WTC11 (cell line): ENCODE data around the gene CLIP1. TPM values are rescaled to one million over a fixed set of nuclear protein-coding genes. Genes with fewer than 3 reads are reported as not detected.

Experiments used
- ATAC-seq: fragments of 200-7000 bp; cut with Tn5 transposase; 2 replicates; pipeline ENCODE4 v1.10.0; 2021; ENCODE audit warnings: mild to moderate bottlenecking, moderate library complexity
- CTCF ChIA-PET: fragments of 300-600 bp; sonication (Branson Sonifier 250); formaldehyde crosslinking; loops from one replicate; lab custom pipeline; 2021; ENCODE audit warnings: antibody characterized with exemption; lab: Charles Lee
- POLR2A ChIA-PET: fragments of 350-600 bp; sonication (Branson Sonifier 250); formaldehyde crosslinking; loops from one replicate; lab custom pipeline; 2021; ENCODE audit warnings: antibody characterized with exemption; lab: Charles Lee
- DNase-seq: peaks from one replicate; pipeline ENCODE4 v3.0.0; 2021; ENCODE audit warnings: low spot score
- H3K27ac Mint-ChIP-seq: 2 replicates; pipeline ENCODE4 v1.8.0; 2021; ENCODE audit warnings: mixed read lengths
- H3K27me3 Mint-ChIP-seq: 2 replicates; pipeline ENCODE4 v1.8.0; 2021; ENCODE audit warnings: low read depth, mild to moderate bottlenecking, moderate library complexity, mixed read lengths
- H3K36me3 Mint-ChIP-seq: 2 replicates; pipeline ENCODE4 v1.8.0; 2021; ENCODE audit warnings: mixed read lengths
- H3K4me1 Mint-ChIP-seq: 2 replicates; pipeline ENCODE4 v1.8.0; 2022; ENCODE audit warnings: mixed read lengths
- H3K4me3 Mint-ChIP-seq: 2 replicates; pipeline ENCODE4 v1.8.0; 2021; ENCODE audit warnings: mild to moderate bottlenecking, moderate library complexity, mixed read lengths
- H3K9me3 Mint-ChIP-seq: 2 replicates; pipeline ENCODE4 v1.8.0; 2021; ENCODE audit warnings: mixed read lengths
- ESRRA ChIP-seq: sonication (generic); formaldehyde crosslinking; IDR thresholded peaks from 2 replicates; pipeline ENCODE4 v1.8.1; 2022; ENCODE audit warnings: mild to moderate bottlenecking, missing genetic modification reagents, borderline replicate concordance
- GRHL2 ChIP-seq: fragments of 250-450 bp; sonication (Bioruptor Pico); IDR thresholded peaks from 2 replicates; pipeline ENCODE4 v1.8.0; 2022; ENCODE audit warnings: mild to moderate bottlenecking, moderate library complexity; ENCODE audit not compliant: insufficient replicate concordance, severe bottlenecking
- HMGA2 ChIP-seq: fragments of 250-450 bp; sonication (Bioruptor Pico); IDR thresholded peaks from 2 replicates; pipeline ENCODE4 v1.4.0; 2021; ENCODE audit warnings: mild to moderate bottlenecking, moderate library complexity
- IRF2 ChIP-seq: sonication (generic); formaldehyde crosslinking; IDR thresholded peaks from 2 replicates; pipeline ENCODE4 v1.8.0; 2022; ENCODE audit warnings: low read depth, missing genetic modification reagents, borderline replicate concordance
- JUN ChIP-seq: sonication (generic); formaldehyde crosslinking; IDR thresholded peaks from 2 replicates; pipeline ENCODE4 v1.8.0; 2023; ENCODE audit warnings: mild to moderate bottlenecking, missing genetic modification reagents
- NFATC4 ChIP-seq: fragments of 250-450 bp; sonication (Bioruptor Pico); IDR thresholded peaks from 2 replicates; pipeline ENCODE4 v1.9.0; 2021; ENCODE audit warnings: mild to moderate bottlenecking
- SMAD3 ChIP-seq: sonication (generic); formaldehyde crosslinking; IDR thresholded peaks from 2 replicates; pipeline ENCODE4 v1.8.0; 2022; ENCODE audit warnings: missing genetic modification reagents, mild to moderate bottlenecking, borderline replicate concordance
- SMAD4 ChIP-seq: sonication (generic); formaldehyde crosslinking; IDR thresholded peaks from 2 replicates; pipeline ENCODE4 v1.8.0; 2022; ENCODE audit warnings: mild to moderate bottlenecking, missing genetic modification reagents
- TEAD4 ChIP-seq: sonication (generic); formaldehyde crosslinking; IDR thresholded peaks from 2 replicates; pipeline ENCODE4 v1.8.0; 2022; ENCODE audit warnings: mild to moderate bottlenecking, missing genetic modification reagents
- ZBTB21 ChIP-seq: sonication (generic); formaldehyde crosslinking; IDR thresholded peaks from 2 replicates; pipeline ENCODE4 v1.8.1; 2023; ENCODE audit warnings: mild to moderate bottlenecking, missing genetic modification reagents, borderline replicate concordance
- ZNF219 ChIP-seq: sonication (generic); formaldehyde crosslinking; IDR thresholded peaks from 2 replicates; pipeline ENCODE4 v1.8.0; 2023; ENCODE audit warnings: missing genetic modification reagents, mild to moderate bottlenecking, borderline replicate concordance
- ZNF263 ChIP-seq: sonication (generic); formaldehyde crosslinking; IDR thresholded peaks from 2 replicates; pipeline ENCODE4 v1.8.1; 2022; ENCODE audit warnings: low read depth, mild to moderate bottlenecking, moderate library complexity, missing genetic modification reagents
- ZNF317 ChIP-seq: sonication (generic); formaldehyde crosslinking; IDR thresholded peaks from 2 replicates; pipeline ENCODE4 v1.8.1; 2023; ENCODE audit warnings: low read depth, mild to moderate bottlenecking, moderate library complexity, missing genetic modification reagents, borderline replicate concordance
- ZNF671 ChIP-seq: fragments of 250-450 bp; sonication (Bioruptor Pico); IDR thresholded peaks from 2 replicates; pipeline ENCODE4 v1.8.0; 2021; ENCODE audit warnings: mild to moderate bottlenecking
- total RNA-seq: library from RNA; stranded (reverse); gene quantifications from 3 replicates; pipeline ENCODE4 v1.2.3, GENCODE V29; 2021
- TF ChIP-seq, protein P1 (sequence below): sonication (generic); formaldehyde crosslinking; IDR thresholded peaks from 2 replicates; pipeline ENCODE4 v1.8.1; 2023; ENCODE audit warnings: mild to moderate bottlenecking, missing genetic modification reagents
- TF ChIP-seq, protein P2 (sequence below): fragments of 200-600 bp; IDR thresholded peaks from 2 replicates; pipeline ENCODE4 v1.8.0; 2022; ENCODE audit warnings: antibody characterized with exemption
- TF ChIP-seq, protein P3 (sequence below): sonication (generic); formaldehyde crosslinking; IDR thresholded peaks from 2 replicates; pipeline ENCODE4 v1.8.1; 2022; ENCODE audit warnings: missing genetic modification reagents, borderline replicate concordance
- TF ChIP-seq, protein P4 (sequence below): sonication (generic); formaldehyde crosslinking; IDR thresholded peaks from 2 replicates; pipeline ENCODE4 v1.8.1; 2023; ENCODE audit warnings: mild to moderate bottlenecking, moderate library complexity, missing genetic modification reagents
- TF ChIP-seq, protein P5 (sequence below): sonication (generic); formaldehyde crosslinking; IDR thresholded peaks from 2 replicates; pipeline ENCODE4 v1.8.0; 2022; ENCODE audit warnings: mild to moderate bottlenecking, missing genetic modification reagents
- TF ChIP-seq, protein P6 (sequence below): sonication (generic); formaldehyde crosslinking; IDR thresholded peaks from 2 replicates; pipeline ENCODE4 v1.8.0; 2023; ENCODE audit warnings: mild to moderate bottlenecking, missing genetic modification reagents

Gene CLIP1
- total RNA-seq, 1 experiment from 2014 or later = 24.9 TPM

DNA sequence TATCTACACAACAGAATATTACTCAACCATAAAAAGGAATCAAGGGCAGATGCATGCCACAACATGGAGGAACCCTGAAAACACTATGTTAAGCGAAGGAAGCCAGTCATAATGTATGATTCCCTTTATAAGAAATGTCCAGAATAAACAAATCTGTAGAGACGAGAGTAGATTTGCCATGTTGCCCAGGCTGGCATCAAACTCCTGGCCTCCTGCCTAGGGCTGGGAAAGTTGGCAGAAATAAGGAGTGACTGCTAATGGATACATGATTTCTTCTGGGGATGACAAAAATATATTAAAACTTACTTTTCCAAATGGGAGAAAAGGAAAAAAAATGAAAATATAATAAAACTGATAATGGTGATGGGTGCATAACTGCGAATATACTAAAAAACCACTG, 10.9 kb downstream of the CLIP1 start (continued):
- TF ChIP-seq, protein P1, sequence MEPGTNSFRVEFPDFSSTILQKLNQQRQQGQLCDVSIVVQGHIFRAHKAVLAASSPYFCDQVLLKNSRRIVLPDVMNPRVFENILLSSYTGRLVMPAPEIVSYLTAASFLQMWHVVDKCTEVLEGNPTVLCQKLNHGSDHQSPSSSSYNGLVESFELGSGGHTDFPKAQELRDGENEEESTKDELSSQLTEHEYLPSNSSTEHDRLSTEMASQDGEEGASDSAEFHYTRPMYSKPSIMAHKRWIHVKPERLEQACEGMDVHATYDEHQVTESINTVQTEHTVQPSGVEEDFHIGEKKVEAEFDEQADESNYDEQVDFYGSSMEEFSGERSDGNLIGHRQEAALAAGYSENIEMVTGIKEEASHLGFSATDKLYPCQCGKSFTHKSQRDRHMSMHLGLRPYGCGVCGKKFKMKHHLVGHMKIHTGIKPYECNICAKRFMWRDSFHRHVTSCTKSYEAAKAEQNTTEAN = no peak
- TF ChIP-seq ZBTB21 (CRISPR knock-in tag) (no peak), ESRRA (CRISPR knock-in tag) (no peak), SMAD3 (CRISPR knock-in tag) (no peak), ZNF671 (CRISPR knock-in tag) (no peak), HMGA2 (CRISPR knock-in tag) (no peak), NFATC4 (CRISPR knock-in tag) (no peak), TEAD4 (CRISPR knock-in tag) (no peak), ZNF263 (CRISPR knock-in tag) (no peak)
- TF ChIP-seq, protein P2, sequence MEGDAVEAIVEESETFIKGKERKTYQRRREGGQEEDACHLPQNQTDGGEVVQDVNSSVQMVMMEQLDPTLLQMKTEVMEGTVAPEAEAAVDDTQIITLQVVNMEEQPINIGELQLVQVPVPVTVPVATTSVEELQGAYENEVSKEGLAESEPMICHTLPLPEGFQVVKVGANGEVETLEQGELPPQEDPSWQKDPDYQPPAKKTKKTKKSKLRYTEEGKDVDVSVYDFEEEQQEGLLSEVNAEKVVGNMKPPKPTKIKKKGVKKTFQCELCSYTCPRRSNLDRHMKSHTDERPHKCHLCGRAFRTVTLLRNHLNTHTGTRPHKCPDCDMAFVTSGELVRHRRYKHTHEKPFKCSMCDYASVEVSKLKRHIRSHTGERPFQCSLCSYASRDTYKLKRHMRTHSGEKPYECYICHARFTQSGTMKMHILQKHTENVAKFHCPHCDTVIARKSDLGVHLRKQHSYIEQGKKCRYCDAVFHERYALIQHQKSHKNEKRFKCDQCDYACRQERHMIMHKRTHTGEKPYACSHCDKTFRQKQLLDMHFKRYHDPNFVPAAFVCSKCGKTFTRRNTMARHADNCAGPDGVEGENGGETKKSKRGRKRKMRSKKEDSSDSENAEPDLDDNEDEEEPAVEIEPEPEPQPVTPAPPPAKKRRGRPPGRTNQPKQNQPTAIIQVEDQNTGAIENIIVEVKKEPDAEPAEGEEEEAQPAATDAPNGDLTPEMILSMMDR = no peak
- TF ChIP-seq, protein P3, sequence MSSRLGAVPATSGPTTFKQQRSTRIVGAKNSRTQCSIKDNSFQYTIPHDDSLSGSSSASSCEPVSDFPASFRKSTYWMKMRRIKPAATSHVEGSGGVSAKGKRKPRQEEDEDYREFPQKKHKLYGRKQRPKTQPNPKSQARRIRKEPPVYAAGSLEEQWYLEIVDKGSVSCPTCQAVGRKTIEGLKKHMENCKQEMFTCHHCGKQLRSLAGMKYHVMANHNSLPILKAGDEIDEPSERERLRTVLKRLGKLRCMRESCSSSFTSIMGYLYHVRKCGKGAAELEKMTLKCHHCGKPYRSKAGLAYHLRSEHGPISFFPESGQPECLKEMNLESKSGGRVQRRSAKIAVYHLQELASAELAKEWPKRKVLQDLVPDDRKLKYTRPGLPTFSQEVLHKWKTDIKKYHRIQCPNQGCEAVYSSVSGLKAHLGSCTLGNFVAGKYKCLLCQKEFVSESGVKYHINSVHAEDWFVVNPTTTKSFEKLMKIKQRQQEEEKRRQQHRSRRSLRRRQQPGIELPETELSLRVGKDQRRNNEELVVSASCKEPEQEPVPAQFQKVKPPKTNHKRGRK (CRISPR knock-in tag) = no peak
- TF ChIP-seq, protein P4, sequence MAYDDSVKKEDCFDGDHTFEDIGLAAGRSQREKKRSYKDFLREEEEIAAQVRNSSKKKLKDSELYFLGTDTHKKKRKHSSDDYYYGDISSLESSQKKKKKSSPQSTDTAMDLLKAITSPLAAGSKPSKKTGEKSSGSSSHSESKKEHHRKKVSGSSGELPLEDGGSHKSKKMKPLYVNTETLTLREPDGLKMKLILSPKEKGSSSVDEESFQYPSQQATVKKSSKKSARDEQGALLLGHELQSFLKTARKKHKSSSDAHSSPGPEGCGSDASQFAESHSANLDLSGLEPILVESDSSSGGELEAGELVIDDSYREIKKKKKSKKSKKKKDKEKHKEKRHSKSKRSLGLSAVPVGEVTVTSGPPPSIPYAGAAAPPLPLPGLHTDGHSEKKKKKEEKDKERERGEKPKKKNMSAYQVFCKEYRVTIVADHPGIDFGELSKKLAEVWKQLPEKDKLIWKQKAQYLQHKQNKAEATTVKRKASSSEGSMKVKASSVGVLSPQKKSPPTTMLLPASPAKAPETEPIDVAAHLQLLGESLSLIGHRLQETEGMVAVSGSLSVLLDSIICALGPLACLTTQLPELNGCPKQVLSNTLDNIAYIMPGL (CRISPR knock-in tag) = no peak

DNA sequence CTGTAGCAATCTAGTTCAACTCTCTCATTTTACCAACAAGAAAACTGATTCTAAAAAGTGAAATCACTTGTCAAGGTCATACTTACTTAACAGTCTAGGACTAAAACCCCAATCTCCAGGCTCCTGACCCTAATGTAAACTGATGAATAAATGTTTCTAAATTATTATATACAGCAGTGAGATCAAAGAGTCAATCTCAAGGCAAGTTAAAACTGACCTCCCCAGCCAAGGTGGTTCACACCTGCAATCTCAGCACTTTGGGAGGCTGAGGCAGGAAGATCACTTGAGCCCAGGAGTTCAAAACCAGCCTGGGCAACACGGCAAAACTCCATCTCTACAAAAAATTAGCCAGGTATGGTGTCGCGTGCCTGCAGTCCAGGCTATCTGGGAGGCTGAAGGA, 15.3 kb downstream of the CLIP1 start:
- no peak overlapping the region for H3K4me3 Mint-ChIP-seq
- peaks cover 5% of the 10 kb centered on the region for H3K9me3 Mint-ChIP-seq
- ChIA-PET POLR2A (interaction anchor here (0.7 kb wide), 1 partner anchor 42 kb away, joined by 4 read pairs; no protein-coding TSS in a partner anchor), CTCF (no interaction called here)
- DNase-seq (no peak), ATAC-seq (no peak)
- H3K36me3 Mint-ChIP-seq = peaks cover 3% of the 10 kb centered on the region; the same call in 1 of the 2 replicates
- H3K27me3 Mint-ChIP-seq = no peaks in the 10 kb centered on the region
- H3K4me1 Mint-ChIP-seq = no peaks in the 10 kb centered on the region
- H3K27ac Mint-ChIP-seq = 0 out of 2 replicates have a peak overlapping the region, but pooled peaks have one; percentile 24
- TF ChIP-seq JUN (CRISPR knock-in tag) (no peak), IRF2 (CRISPR knock-in tag) (no peak), SMAD4 (CRISPR knock-in tag) (no peak), GRHL2 (CRISPR knock-in tag) (no peak), ZNF317 (CRISPR knock-in tag) (no peak), ZNF263 (CRISPR knock-in tag) (no peak), ZNF219 (CRISPR knock-in tag) (no peak)
- TF ChIP-seq, protein P5, sequence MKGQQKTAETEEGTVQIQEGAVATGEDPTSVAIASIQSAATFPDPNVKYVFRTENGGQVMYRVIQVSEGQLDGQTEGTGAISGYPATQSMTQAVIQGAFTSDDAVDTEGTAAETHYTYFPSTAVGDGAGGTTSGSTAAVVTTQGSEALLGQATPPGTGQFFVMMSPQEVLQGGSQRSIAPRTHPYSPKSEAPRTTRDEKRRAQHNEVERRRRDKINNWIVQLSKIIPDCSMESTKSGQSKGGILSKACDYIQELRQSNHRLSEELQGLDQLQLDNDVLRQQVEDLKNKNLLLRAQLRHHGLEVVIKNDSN (CRISPR knock-in tag) = no peak
- TF ChIP-seq, protein P1 = no peak
- TF ChIP-seq, protein P6, sequence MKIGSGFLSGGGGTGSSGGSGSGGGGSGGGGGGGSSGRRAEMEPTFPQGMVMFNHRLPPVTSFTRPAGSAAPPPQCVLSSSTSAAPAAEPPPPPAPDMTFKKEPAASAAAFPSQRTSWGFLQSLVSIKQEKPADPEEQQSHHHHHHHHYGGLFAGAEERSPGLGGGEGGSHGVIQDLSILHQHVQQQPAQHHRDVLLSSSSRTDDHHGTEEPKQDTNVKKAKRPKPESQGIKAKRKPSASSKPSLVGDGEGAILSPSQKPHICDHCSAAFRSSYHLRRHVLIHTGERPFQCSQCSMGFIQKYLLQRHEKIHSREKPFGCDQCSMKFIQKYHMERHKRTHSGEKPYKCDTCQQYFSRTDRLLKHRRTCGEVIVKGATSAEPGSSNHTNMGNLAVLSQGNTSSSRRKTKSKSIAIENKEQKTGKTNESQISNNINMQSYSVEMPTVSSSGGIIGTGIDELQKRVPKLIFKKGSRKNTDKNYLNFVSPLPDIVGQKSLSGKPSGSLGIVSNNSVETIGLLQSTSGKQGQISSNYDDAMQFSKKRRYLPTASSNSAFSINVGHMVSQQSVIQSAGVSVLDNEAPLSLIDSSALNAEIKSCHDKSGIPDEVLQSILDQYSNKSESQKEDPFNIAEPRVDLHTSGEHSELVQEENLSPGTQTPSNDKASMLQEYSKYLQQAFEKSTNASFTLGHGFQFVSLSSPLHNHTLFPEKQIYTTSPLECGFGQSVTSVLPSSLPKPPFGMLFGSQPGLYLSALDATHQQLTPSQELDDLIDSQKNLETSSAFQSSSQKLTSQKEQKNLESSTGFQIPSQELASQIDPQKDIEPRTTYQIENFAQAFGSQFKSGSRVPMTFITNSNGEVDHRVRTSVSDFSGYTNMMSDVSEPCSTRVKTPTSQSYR (CRISPR knock-in tag) = no peak
